Hepatocyte (in vitro differentiated cells): ENCODE results near the gene MYL6. TPM values are rescaled to one million over a fixed set of nuclear protein-coding genes. Genes with fewer than 3 reads are reported as not detected.

Experiments used
- DNase-seq: peaks from one replicate; pipeline ENCODE4 v3.0.0-alpha.2; 2016; ENCODE audit warnings: low spot score
- H2AFZ ChIP-seq: fragments of 200-600 bp; sonication (generic); 2 replicates; pipeline ENCODE4 v1.6.0; 2016; ENCODE audit warnings: antibody characterized with exemption, mild to moderate bottlenecking
- H3K27ac ChIP-seq: fragments of 200-600 bp; sonication (generic); 2 replicates; pipeline ENCODE4 v1.5.1; 2016; ENCODE audit warnings: mild to moderate bottlenecking
- H3K27me3 ChIP-seq: fragments of 200-600 bp; sonication (generic); 2 replicates; pipeline ENCODE4 v1.6.1; 2016
- H3K36me3 ChIP-seq: fragments of 200-600 bp; sonication (generic); replicated peaks from 2 replicates; pipeline ENCODE4 v1.5.1; 2016; ENCODE audit warnings: low read depth; ENCODE audit not compliant: insufficient read depth
- H3K4me1 ChIP-seq: fragments of 200-600 bp; sonication (generic); 2 replicates; pipeline ENCODE4 v1.5.1; 2016; ENCODE audit warnings: mild to moderate bottlenecking, moderate library complexity; ENCODE audit not compliant: insufficient read depth
- H3K4me2 ChIP-seq: fragments of 200-600 bp; sonication (generic); 2 replicates; pipeline ENCODE4 v1.6.0; 2016
- H3K4me3 ChIP-seq: fragments of 200-600 bp; sonication (generic); 2 replicates; pipeline ENCODE4 v1.5.1; 2016; ENCODE audit warnings: mild to moderate bottlenecking
- H3K79me2 ChIP-seq: fragments of 200-600 bp; sonication (generic); 2 replicates; pipeline ENCODE4 v1.6.0; 2017; ENCODE audit warnings: mild to moderate bottlenecking
- H3K9me2 ChIP-seq: fragments of 200-600 bp; sonication (generic); replicated peaks from 2 replicates; pipeline ENCODE4 v1.6.0; 2017; ENCODE audit warnings: mild to moderate bottlenecking; ENCODE audit not compliant: insufficient read depth
- H3K9me3 ChIP-seq: fragments of 200-600 bp; sonication (generic); 2 replicates; pipeline ENCODE4 v1.5.1; 2016; ENCODE audit warnings: low read depth, mild to moderate bottlenecking
- H4K20me1 ChIP-seq: fragments of 200-600 bp; sonication (generic); 2 replicates; pipeline ENCODE4 v1.6.0; 2016; ENCODE audit warnings: mild to moderate bottlenecking; ENCODE audit not compliant: insufficient read depth, poor library complexity, severe bottlenecking
- CTCF ChIP-seq: fragments of 200-600 bp; sonication (generic); IDR thresholded peaks from 2 replicates; pipeline ENCODE4 v1.5.1; 2016; ENCODE audit warnings: antibody characterized with exemption, mild to moderate bottlenecking; ENCODE audit not compliant: poor library complexity
- EZH2 ChIP-seq: fragments of 200-600 bp; sonication (generic); IDR thresholded peaks from 2 replicates; pipeline ENCODE4 v1.6.1; 2016; ENCODE audit warnings: antibody characterized with exemption, mild to moderate bottlenecking, borderline replicate concordance
- EZH2phosphoT487 ChIP-seq: fragments of 200-600 bp; sonication (generic); IDR thresholded peaks from one replicate; pipeline ENCODE4 v1.6.1; 2018; ENCODE audit warnings: antibody characterized with exemption, mild to moderate bottlenecking, low read depth, moderate library complexity; ENCODE audit not compliant: unreplicated experiment, severe bottlenecking
- WGBS: methylation state at CpG from one replicate; pipeline ENCODE4 v1.1.6; 2016; ENCODE audit warnings: low lambda C conversion rate; ENCODE audit errors: missing lambda C conversion rate; 5-methylcytosine and 5-hydroxymethylcytosine counted together
- polyA plus RNA-seq: library from polyadenylated mRNA; unstranded; fragments of >200 nt; fragmentation: Nextera tagmentation; extraction: Ambion mirVana; gene quantifications from 2 replicates; pipeline ENCODE4 v1.2.1, GENCODE V29; 2016
- total RNA-seq: library from RNA; depleted of rRNA; stranded (reverse); fragments of >200 nt; gene quantifications from 2 replicates; pipeline ENCODE4 v1.2.3, GENCODE V29; 2014

MYL6 gene
- total and polyA plus RNA-seq, 2 experiments from 2014 or later, result 1,441 to 2,273 TPM

- Histone ChIP-seq H3K36me3 (no peaks in the 10 kb centered on the region), H3K27me3 (no peaks in the 10 kb centered on the region), H3K4me1 (peaks cover 30% of the 10 kb centered on the region), H3K27ac (peak overlapping the region; percentile 99), H3K4me2 (peak overlapping the region; percentile 88), H3K79me2 (peaks cover 32% of the 10 kb centered on the region), H3K9me3 (no peaks in the 10 kb centered on the region), H4K20me1 (peaks cover 29% of the 10 kb centered on the region), H3K9me2 (no peaks in the 10 kb centered on the region), H3K4me3 (no peak overlapping the region), H2AFZ (no peak overlapping the region)
- DNase-seq, result no peak
- TF ChIP-seq EZH2 (no peak), CTCF (no peak), EZH2phosphoT487 (no peak)
- WGBS, result 84% methylated on average over 11 of the region's 11 CpGs
Measured at GRCh38 chr12:56160894-56161689, 2.9 kb downstream of the MYL6 start.

- Histone ChIP-seq H3K79me2 (peaks cover 32% of the 10 kb centered on the region), H3K36me3 (no peaks in the 10 kb centered on the region), H3K4me3 (no peak overlapping the region), H3K9me3 (no peaks in the 10 kb centered on the region), H2AFZ (no peak overlapping the region), H3K4me2 (no peak overlapping the region), H4K20me1 (peaks cover 29% of the 10 kb centered on the region), H3K9me2 (no peaks in the 10 kb centered on the region), H3K27ac (peak overlapping the region; percentile 23), H3K27me3 (no peaks in the 10 kb centered on the region), H3K4me1 (peaks cover 27% of the 10 kb centered on the region)
- DNase-seq, result no peak
- TF ChIP-seq EZH2, result no peak
- no peak for TF ChIP-seq CTCF
- no peak for TF ChIP-seq EZH2phosphoT487
- 92% methylated on average over 10 of the region's 10 CpGs for WGBS
Measured at GRCh38 chr12:56161690-56162351, 3.7 kb downstream of the MYL6 start.

GRCh38 chr12:56162468-56163290 lies 4.5 kb downstream of the MYL6 start:
- Histone ChIP-seq H3K27me3 (no peaks in the 10 kb centered on the region), H3K9me2 (no peaks in the 10 kb centered on the region), H3K27ac (no peak overlapping the region), H3K79me2 (peaks cover 32% of the 10 kb centered on the region), H3K9me3 (no peaks in the 10 kb centered on the region), H3K4me1 (peaks cover 22% of the 10 kb centered on the region), H2AFZ (no peak overlapping the region), H3K36me3 (no peaks in the 10 kb centered on the region), H3K4me3 (no peak overlapping the region), H4K20me1 (peaks cover 29% of the 10 kb centered on the region), H3K4me2 (no peak overlapping the region)
- DNase-seq, result no peak
- 78% methylated on average over 11 of the region's 11 CpGs for WGBS
- TF ChIP-seq EZH2 (no peak), EZH2phosphoT487 (no peak), CTCF (no peak)
